Fibroblast of pulmonary artery (primary cell): Measurements from ENCODE around the gene TXNRD2.

Experiments used
- DNase-seq: peaks from one replicate; pipeline ENCODE4 v3.0.0-alpha.2; 2010; ENCODE audit warnings: low read depth
- H3K4me3 ChIP-seq: replicated peaks from 2 replicates; pipeline ENCODE4 v1.5.1; 2011; ENCODE audit warnings: low read depth, mild to moderate bottlenecking, control low read depth, low read length, moderate library complexity
- CTCF ChIP-seq: IDR thresholded peaks from 2 replicates; pipeline ENCODE4 v1.5.1; 2011; ENCODE audit warnings: mild to moderate bottlenecking, control low read depth, low read length, inconsistent platforms; ENCODE audit errors: missing control alignments

The TXNRD2 gene

GRCh38 chr22:19915287-19915954 lies 26.2 kb downstream of the TXNRD2 start:
- TF ChIP-seq CTCF: no peak
- DNase-seq: no peak

GRCh38 chr22:19914201-19914943 lies 27.2 kb downstream of the TXNRD2 start:
- TF ChIP-seq CTCF: no peak
- H3K4me3 ChIP-seq: no peak overlapping the region
- no peak for DNase-seq

More at GRCh38 chr22:19915287-19915954, 26.2 kb downstream of the TXNRD2 start:
- no peak overlapping the region for H3K4me3 ChIP-seq

DNA sequence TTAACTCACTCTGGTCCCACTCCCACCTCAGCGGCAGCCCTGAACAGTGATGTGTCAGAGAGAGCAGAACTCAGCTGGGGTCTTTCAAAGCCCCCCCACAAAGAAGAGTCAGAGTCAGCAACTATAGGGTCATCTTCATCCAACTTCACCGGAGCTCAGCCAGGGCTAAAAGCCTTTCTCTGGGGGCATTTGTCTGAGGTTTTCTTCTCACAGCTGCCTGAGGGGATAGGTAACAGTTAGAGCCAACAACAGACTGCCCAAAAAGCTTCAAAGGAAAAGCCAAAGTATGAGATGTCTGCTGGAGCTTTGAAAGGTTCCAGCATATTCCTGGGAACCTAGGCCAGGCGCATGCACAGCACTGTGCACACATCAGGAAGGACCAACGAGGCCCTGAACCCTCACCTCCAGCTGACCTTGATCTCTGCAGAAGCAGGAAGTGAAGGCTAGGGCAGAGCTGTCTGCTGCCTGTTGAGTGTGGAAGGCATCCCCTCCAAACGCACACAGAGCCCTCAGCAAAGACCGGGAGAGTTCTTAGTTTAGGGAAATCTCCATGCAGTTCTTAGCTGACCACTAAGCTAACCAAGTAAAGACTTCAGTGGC lies 28.2 kb downstream of the TXNRD2 start:
- DNase-seq: no peak
- H3K4me3 ChIP-seq: no peak overlapping the region
- TF ChIP-seq CTCF: no peak

DNA sequence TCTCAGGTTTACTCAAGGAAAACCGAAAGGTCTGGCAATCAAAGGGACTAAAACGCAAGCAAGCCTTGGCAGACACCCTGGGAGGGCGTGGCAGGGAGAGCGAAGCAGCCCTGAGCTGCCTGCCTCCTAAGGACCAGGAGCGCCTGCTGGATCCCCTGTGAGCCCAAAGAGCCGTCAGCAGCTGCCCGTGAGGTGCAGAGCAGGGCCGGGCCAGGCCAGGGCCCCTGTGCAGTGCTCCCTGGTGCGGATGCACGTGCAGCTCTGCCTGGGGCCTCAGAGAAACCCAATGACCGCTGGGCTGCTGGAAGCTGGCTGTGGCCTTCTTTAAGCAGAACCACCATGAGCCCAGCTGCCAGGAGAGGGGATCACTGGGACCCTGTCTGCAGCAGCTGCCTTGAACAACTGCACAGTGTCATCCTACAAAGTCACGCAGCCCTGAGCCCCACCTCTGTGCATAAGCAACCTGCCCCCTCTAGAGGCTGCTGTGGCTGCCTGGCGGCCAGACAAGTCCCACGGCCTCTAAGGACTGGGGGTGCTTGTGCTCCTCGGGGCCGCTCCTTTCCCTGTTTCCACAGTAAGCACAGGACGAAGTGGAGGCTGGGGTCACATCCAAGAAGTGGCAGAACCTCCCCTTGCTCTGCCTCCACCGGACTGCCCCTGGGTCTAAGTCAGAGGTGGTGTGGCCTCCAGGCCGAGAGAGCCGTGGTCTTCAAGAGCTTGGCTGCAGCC lies 29.2 kb downstream of the TXNRD2 start:
- H3K4me3 ChIP-seq: no peak overlapping the region
- TF ChIP-seq CTCF: no peak
- no peak for DNase-seq

- no peak for TF ChIP-seq CTCF
- no peak overlapping the region for H3K4me3 ChIP-seq
- no peak for DNase-seq
These were observed 29.9 kb downstream of the TXNRD2 start for GRCh38 chr22:19911540-19912270.

GRCh38 chr22:19910180-19910744 lies 31.4 kb downstream of the TXNRD2 start:
- TF ChIP-seq CTCF: no peak
- H3K4me3 ChIP-seq: no peak overlapping the region
- no peak for DNase-seq
